Neuronal stem cell (in vitro differentiated cells): ENCODE measurements around the gene ATP2A1.
A peak's percentile ranks its signal among the peaks of the same experiment; 100 is the strongest.

Experiments used
- DNase-seq: peaks from one replicate; pipeline ENCODE4 v3.0.0-alpha.2; 2013; ENCODE audit warnings: low spot score
- H2AFZ ChIP-seq: one replicate; pipeline ENCODE4 v1.6.1; 2013; ENCODE audit warnings: mild to moderate bottlenecking, low read length, inconsistent platforms
- H2AK5ac ChIP-seq: 2 replicates; pipeline ENCODE4 v1.6.1; 2013; ENCODE audit warnings: low read depth, mild to moderate bottlenecking, inconsistent platforms, low read length, moderate library complexity, mixed read lengths
- H2BK120ac ChIP-seq: 2 replicates; pipeline ENCODE4 v1.6.1; 2013; ENCODE audit warnings: low read depth, mild to moderate bottlenecking, inconsistent platforms, low read length, moderate library complexity, mixed read lengths
- H2BK12ac ChIP-seq: one replicate; pipeline ENCODE4 v1.6.1; 2013; ENCODE audit warnings: low read length, inconsistent platforms
- H2BK15ac ChIP-seq: 2 replicates; pipeline ENCODE4 v1.6.1; 2013; ENCODE audit warnings: mild to moderate bottlenecking, low read length, inconsistent platforms, mixed read lengths
- H2BK5ac ChIP-seq: one replicate; pipeline ENCODE4 v1.6.1; 2013; ENCODE audit warnings: inconsistent platforms, mild to moderate bottlenecking, low read length, moderate library complexity
- H3K14ac ChIP-seq: one replicate; pipeline ENCODE4 v1.6.1; 2013; ENCODE audit warnings: low read length, inconsistent platforms
- H3K18ac ChIP-seq: 2 replicates; pipeline ENCODE4 v1.6.1; 2013; ENCODE audit warnings: low read length, inconsistent platforms
- H3K23ac ChIP-seq: 2 replicates; pipeline ENCODE4 v1.6.1; 2013; ENCODE audit warnings: low read depth, mild to moderate bottlenecking, mixed read lengths, low read length, inconsistent platforms; ENCODE audit not compliant: poor library complexity
- H3K27ac ChIP-seq: replicated peaks from 3 replicates; pipeline ENCODE4 v1.5.1; 2013; ENCODE audit warnings: low read length, inconsistent platforms
- H3K27me3 ChIP-seq, 3 experiments: 2 replicates each; pipeline ENCODE4 v1.6.1; 2013; ENCODE audit warnings: low read length in 3 of 3, mild to moderate bottlenecking in 2 of 3, inconsistent platforms in 1 of 3, low read depth in 1 of 3, mixed read lengths in 1 of 3, moderate library complexity in 1 of 3; ENCODE audit not compliant: control insufficient read depth in 3 of 3, insufficient read depth in 3 of 3
- H3K36me3 ChIP-seq, 2 donors: replicated peaks in 1 of 2; 2 replicates each; pipeline ENCODE4 v1.6.1; 2013; ENCODE audit warnings: low read length in 2 of 2; ENCODE audit not compliant: control insufficient read depth in 2 of 2, insufficient read depth in 2 of 2
- H3K4ac ChIP-seq: 2 replicates; pipeline ENCODE4 v1.6.1; 2013; ENCODE audit warnings: inconsistent platforms, mild to moderate bottlenecking, low read length, moderate library complexity
- H3K4me1 ChIP-seq, 2 donors: 1 replicate in 1 of 2; 2 replicates in 1 of 2; pipeline ENCODE4 v1.6.1; 2013; ENCODE audit warnings: low read length in 2 of 2, low read depth in 1 of 2; ENCODE audit not compliant: control insufficient read depth in 2 of 2, insufficient read depth in 1 of 2
- H3K4me2 ChIP-seq: one replicate; pipeline ENCODE4 v1.6.1; 2013; ENCODE audit warnings: mild to moderate bottlenecking, low read length, inconsistent platforms; ENCODE audit not compliant: insufficient read depth, poor library complexity, severe bottlenecking
- H3K4me3 ChIP-seq, 2 donors: 2 replicates each; pipeline ENCODE4 v1.5.1; 2013; ENCODE audit warnings: low read length in 2 of 2, mild to moderate bottlenecking in 2 of 2, inconsistent platforms in 1 of 2, moderate library complexity in 1 of 2
- H3K79me1 ChIP-seq: one replicate; pipeline ENCODE4 v1.6.1; 2013; ENCODE audit warnings: low read depth, mild to moderate bottlenecking, inconsistent platforms, low read length, moderate library complexity
- H3K9ac ChIP-seq: one replicate; pipeline ENCODE4 v1.6.1; 2013; ENCODE audit warnings: mild to moderate bottlenecking, low read depth, low read length, inconsistent platforms; ENCODE audit not compliant: poor library complexity
- H3K9me3 ChIP-seq, 2 donors: replicated peaks in 1 of 2; 2 replicates each; pipeline versions ENCODE3 to v1.6.1; 2013; ENCODE audit warnings: low read length in 2 of 2, mild to moderate bottlenecking in 2 of 2, inconsistent platforms in 1 of 2, low read depth in 1 of 2, mixed read lengths in 1 of 2, moderate library complexity in 1 of 2; ENCODE audit not compliant: control insufficient read depth in 2 of 2, insufficient read depth in 1 of 2
- H4K8ac ChIP-seq: one replicate; pipeline ENCODE4 v1.6.1; 2013; ENCODE audit warnings: low read depth, mild to moderate bottlenecking, inconsistent platforms, low read length, moderate library complexity
- H4K91ac ChIP-seq: one replicate; pipeline ENCODE4 v1.6.1; 2013; ENCODE audit warnings: low read length, low read depth, mild to moderate bottlenecking, inconsistent platforms; ENCODE audit not compliant: poor library complexity
- WGBS, 2 donors: extraction: QIAGEN DNeasy Blood & Tissue Kit; methylation state at CpG; one replicate each; pipeline ENCODE4 v1.1.7; 2013; ENCODE audit warnings: missing lambda C conversion rate in 2 of 2, mixed read lengths in 1 of 2; ENCODE audit not compliant: insufficient read length in 2 of 2, insufficient replicate concordance in 1 of 2; ENCODE audit errors: extremely low coverage in 2 of 2; 5-methylcytosine and 5-hydroxymethylcytosine counted together

Gene ATP2A1

DNA sequence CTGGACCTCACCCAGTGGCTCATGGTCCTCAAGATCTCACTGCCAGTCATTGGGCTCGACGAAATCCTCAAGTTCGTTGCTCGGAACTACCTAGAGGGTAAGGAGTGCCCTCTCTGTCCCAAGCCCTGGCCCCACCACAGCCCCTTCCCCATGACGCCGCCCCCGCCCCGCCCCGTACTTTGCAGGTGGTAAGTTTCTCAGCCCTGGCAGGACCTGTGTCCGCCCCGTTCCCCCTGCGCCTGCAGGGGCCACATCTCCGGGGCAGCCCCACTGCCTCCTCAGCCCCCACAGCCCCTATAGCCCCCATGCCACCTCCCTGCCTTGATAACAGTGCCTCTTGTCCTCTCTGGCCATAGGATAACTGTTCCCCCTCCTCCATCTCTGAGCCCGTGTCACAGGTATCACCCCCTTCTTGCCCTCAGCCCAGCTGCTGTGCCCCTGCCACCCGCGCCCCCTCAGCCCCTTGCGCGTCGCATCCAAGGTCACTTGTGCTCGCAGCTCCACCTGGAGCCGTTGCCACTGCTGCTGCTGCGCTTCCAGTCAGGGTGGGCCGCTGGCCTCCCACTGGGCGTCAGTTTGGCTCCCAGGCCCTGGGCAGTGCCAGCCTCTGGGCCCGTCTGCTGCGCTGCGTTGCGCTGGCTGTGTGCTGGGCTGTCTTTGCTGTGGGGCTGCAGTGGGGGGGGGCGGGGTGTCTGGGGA lies 25.2 kb downstream of the ATP2A1 start:
- H3K79me1 ChIP-seq: no peaks in the 10 kb centered on the region
- H2AK5ac ChIP-seq: no peak overlapping the region
- H3K27ac ChIP-seq: no peak overlapping the region
- H3K36me3 ChIP-seq: peaks cover 3 to 22% of the 10 kb centered on the region in 2 donors
- H3K23ac ChIP-seq: no peak overlapping the region
- no peaks in the 10 kb centered on the region for H3K9me3 ChIP-seq
- H4K91ac ChIP-seq: no peak overlapping the region
- no peak overlapping the region for H3K4me2 ChIP-seq
- DNase-seq: no peak
- no peaks in the 10 kb centered on the region for H3K27me3 ChIP-seq
- no peak overlapping the region for H3K18ac ChIP-seq
- H3K14ac ChIP-seq: no peak overlapping the region
- H3K4me1 ChIP-seq: no peaks in the 10 kb centered on the region
- no CpG with 5 or more reads among the region's 29 CpGs for WGBS, 2 donors
- H4K8ac ChIP-seq: peak overlapping the region; percentile 23
- H2BK15ac ChIP-seq: no peak overlapping the region
- no peak overlapping the region for H3K4me3 ChIP-seq
- no peak overlapping the region for H2AFZ ChIP-seq
- no peak overlapping the region for H3K9ac ChIP-seq
- no peak overlapping the region for H2BK12ac ChIP-seq
- no peak overlapping the region for H3K4ac ChIP-seq
- no peak overlapping the region for H2BK120ac ChIP-seq
- no peak overlapping the region for H2BK5ac ChIP-seq

- H4K91ac ChIP-seq: no peak overlapping the region
These were observed 26.1 kb downstream of the ATP2A1 start for GRCh38 chr16:28904363-28904762.

DNA sequence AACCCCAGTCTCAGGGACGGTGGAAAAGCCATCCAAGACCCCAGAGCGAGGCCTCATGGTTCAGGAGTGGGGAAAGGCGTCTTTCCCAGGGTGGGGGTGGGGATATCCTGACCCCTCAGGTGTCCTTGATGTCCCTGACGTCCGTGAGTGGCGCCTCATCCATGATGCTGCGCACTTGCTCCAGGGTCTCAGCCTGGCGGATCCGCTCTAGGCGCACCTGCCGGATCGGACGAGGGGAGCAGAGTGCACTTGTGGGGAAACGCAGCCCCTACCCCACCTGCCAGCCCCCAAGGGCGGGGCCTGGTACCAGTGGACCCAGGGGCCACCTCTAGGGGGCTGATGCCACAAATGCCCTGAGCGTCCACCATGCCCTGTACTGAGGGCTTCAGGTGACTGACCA lies 26.5 kb downstream of the ATP2A1 start:
- Histone ChIP-seq H2AFZ (no peak overlapping the region), H3K18ac (no peak overlapping the region), H3K23ac (no peak overlapping the region), H4K91ac (no peak overlapping the region), H2AK5ac (no peak overlapping the region), H3K4me1 (no peaks in the 10 kb centered on the region), H2BK120ac (no peak overlapping the region), H3K14ac (no peak overlapping the region), H2BK12ac (no peak overlapping the region), H3K4ac (no peak overlapping the region), H3K79me1 (no peaks in the 10 kb centered on the region), H3K9me3 (no peaks in the 10 kb centered on the region), H3K27ac (no peak overlapping the region), H3K4me3 (no peak overlapping the region), H2BK15ac (no peak overlapping the region), H3K4me2 (no peak overlapping the region), H4K8ac (no peak overlapping the region), H2BK5ac (no peak overlapping the region), H3K36me3 (peaks cover 4 to 20% of the 10 kb centered on the region in 2 donors), H3K9ac (no peak overlapping the region), H3K27me3 (no peaks in the 10 kb centered on the region)
- no CpG with 5 or more reads among the region's 16 CpGs for WGBS, 2 donors
- no peak for DNase-seq

More at GRCh38 chr16:28904363-28904762, 26.1 kb downstream of the ATP2A1 start:
- no peak overlapping the region for H3K9ac ChIP-seq
- WGBS, 2 donors: no CpG with 5 or more reads among the region's 14 CpGs
- H2BK5ac ChIP-seq: no peak overlapping the region
- H3K27ac ChIP-seq: no peak overlapping the region
- H3K36me3 ChIP-seq: peaks cover 4 to 20% of the 10 kb centered on the region in 2 donors
- no peak overlapping the region for H2AK5ac ChIP-seq
- H3K4me2 ChIP-seq: no peak overlapping the region
- H3K4me3 ChIP-seq: no peak overlapping the region
- H3K23ac ChIP-seq: no peak overlapping the region
- H3K27me3 ChIP-seq: no peaks in the 10 kb centered on the region
- H2BK15ac ChIP-seq: no peak overlapping the region
- no peaks in the 10 kb centered on the region for H3K9me3 ChIP-seq
- no peaks in the 10 kb centered on the region for H3K4me1 ChIP-seq
- H2BK12ac ChIP-seq: no peak overlapping the region
- peak overlapping the region; percentile 17 for H3K18ac ChIP-seq
- no peak overlapping the region for H3K4ac ChIP-seq
- H4K8ac ChIP-seq: no peak overlapping the region
- DNase-seq: no peak
- no peak overlapping the region for H2BK120ac ChIP-seq
- H3K79me1 ChIP-seq: no peaks in the 10 kb centered on the region
- H2AFZ ChIP-seq: no peak overlapping the region
- no peak overlapping the region for H3K14ac ChIP-seq

GRCh38 chr16:28905229-28905754 lies 27.0 kb downstream of the ATP2A1 start:
- DNase-seq: no peak
- no peak overlapping the region for H3K27ac ChIP-seq
- no peak overlapping the region for H2BK12ac ChIP-seq
- peaks cover 4 to 20% of the 10 kb centered on the region in 2 donors for H3K36me3 ChIP-seq
- H3K4me2 ChIP-seq: no peak overlapping the region
- no peaks in the 10 kb centered on the region for H3K9me3 ChIP-seq
- H2BK120ac ChIP-seq: no peak overlapping the region
- no peaks in the 10 kb centered on the region for H3K79me1 ChIP-seq
- no peak overlapping the region for H3K14ac ChIP-seq
- no peak overlapping the region for H4K91ac ChIP-seq
- H3K4me1 ChIP-seq: no peaks in the 10 kb centered on the region
- H4K8ac ChIP-seq: no peak overlapping the region
- H3K9ac ChIP-seq: no peak overlapping the region
- H2BK5ac ChIP-seq: no peak overlapping the region
- no peak overlapping the region for H2AK5ac ChIP-seq
- H3K18ac ChIP-seq: no peak overlapping the region
- H3K23ac ChIP-seq: peak overlapping the region; percentile 73
- no peaks in the 10 kb centered on the region for H3K27me3 ChIP-seq
- H3K4me3 ChIP-seq: no peak overlapping the region
- H2BK15ac ChIP-seq: no peak overlapping the region
- no peak overlapping the region for H3K4ac ChIP-seq
- no CpG with 5 or more reads among the region's 9 CpGs for WGBS, 2 donors
- no peak overlapping the region for H2AFZ ChIP-seq
